ENCODE data around the gene FMNL2. TPM values are rescaled to one million over a fixed set of nuclear protein-coding genes. Genes with fewer than 3 reads are reported as not detected.

The FMNL2 gene
- total and polyA plus RNA-seq, 8 donors, result 7.8 to 100.0 (median 36.5) TPM

DNA sequence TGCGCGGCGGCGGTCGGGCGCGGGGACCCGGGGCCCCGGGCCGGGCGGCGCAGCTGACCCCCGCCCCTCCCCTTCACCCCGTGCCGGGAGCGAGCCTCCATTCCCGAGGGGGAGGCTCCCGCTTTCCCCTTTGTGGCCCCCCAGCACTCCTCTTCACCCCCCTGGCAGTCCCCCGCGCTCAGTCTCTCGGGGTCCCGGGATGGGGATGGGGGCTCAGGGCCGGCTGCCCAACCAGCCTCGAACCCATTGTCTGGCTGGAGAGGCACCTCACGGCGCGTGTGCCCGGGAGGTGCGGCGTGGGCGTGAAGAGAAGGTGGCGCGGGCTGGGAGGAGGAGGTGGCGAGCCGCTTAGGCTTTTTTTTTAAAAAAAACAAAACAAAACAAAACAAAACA lies 748 bp downstream of the FMNL2 start:
- Histone ChIP-seq H3K4me3 (peak overlapping the region; percentile 82 to 90 (median 88)), H3K27me3 (peaks cover 0 to 12% (median 0%) of the 10 kb centered on the region in 3 donors), H3K27ac (peak overlapping the region; percentile 81 to 92 (median 88)), H3K9me3 (no peaks in the 10 kb centered on the region), H3K36me3 (no peaks in the 10 kb centered on the region), H3K4me1 (peaks cover 11 to 55% (median 25%) of the 10 kb centered on the region in 4 donors)
- DNase-seq, result peak in 1 of 2 donors; percentile 70
- 0 to 2% (median 1%) methylated on average over 15 to 35 of the region's 35 CpGs for WGBS, 5 donors
- TF ChIP-seq, protein P1, sequence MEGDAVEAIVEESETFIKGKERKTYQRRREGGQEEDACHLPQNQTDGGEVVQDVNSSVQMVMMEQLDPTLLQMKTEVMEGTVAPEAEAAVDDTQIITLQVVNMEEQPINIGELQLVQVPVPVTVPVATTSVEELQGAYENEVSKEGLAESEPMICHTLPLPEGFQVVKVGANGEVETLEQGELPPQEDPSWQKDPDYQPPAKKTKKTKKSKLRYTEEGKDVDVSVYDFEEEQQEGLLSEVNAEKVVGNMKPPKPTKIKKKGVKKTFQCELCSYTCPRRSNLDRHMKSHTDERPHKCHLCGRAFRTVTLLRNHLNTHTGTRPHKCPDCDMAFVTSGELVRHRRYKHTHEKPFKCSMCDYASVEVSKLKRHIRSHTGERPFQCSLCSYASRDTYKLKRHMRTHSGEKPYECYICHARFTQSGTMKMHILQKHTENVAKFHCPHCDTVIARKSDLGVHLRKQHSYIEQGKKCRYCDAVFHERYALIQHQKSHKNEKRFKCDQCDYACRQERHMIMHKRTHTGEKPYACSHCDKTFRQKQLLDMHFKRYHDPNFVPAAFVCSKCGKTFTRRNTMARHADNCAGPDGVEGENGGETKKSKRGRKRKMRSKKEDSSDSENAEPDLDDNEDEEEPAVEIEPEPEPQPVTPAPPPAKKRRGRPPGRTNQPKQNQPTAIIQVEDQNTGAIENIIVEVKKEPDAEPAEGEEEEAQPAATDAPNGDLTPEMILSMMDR (IDR thresholded peaks at IDR 0.05), result no peak
- TF ChIP-seq EP300 (IDR thresholded peaks at IDR 0.05) (no peak), POLR2A (IDR thresholded peaks at IDR 0.05) (no peak)
- intact Hi-C loops (cut with DNase I; ENCODE audit: low total_unique reads), result loop anchor here (10.0 kb wide), 1 partner anchor 289 kb away; no protein-coding TSS in a partner anchor

DNA sequence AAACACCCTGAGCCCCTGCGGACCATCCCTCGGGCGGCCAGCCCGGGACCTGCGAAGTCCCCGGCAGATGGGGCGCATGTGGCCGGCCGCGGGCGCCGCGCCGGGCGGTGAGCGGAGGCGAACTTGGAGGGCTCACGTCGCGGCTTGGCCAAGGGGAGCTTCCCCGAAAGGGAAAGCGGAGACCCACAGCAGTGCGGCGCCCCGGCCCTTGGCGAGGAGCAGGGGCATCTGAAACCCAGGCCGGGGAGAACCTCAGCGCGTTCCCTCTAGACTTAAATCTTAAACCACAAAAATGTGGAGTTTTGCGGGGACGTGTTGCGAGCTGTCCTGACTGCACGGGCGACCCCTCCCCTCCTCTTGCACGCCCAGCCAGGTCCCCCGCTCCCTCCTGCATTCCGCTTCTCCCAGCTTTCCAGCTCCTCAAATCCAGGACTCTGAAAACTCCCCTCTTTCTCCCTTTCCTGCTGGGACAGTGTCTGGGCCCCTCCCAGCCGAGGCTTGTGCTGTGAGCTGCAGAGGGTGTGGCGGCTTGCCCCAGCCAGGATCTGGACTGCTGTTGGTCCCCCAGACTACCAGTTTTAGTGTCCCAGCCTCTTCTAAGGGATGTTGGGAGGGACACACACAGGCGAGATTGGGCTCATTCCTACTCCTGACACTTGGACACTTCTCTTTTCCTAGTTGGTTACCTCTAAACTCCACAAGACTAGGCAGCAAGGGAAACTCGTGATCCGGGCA lies 1.3 kb downstream of the FMNL2 start:
- peak overlapping the region; percentile 81 to 92 (median 88) for H3K27ac ChIP-seq
- WGBS, 5 donors, result 1 to 4% (median 1%) methylated on average over 42 of the region's 42 CpGs
- no peaks in the 10 kb centered on the region for H3K36me3 ChIP-seq
- H3K4me1 ChIP-seq, result peaks cover 11 to 55% (median 25%) of the 10 kb centered on the region in 4 donors
- H3K9me3 ChIP-seq, result no peaks in the 10 kb centered on the region
- intact Hi-C loops (cut with DNase I; ENCODE audit: low total_unique reads), result loop anchor here (10.0 kb wide), 1 partner anchor 289 kb away; no protein-coding TSS in a partner anchor
- TF ChIP-seq EP300 (IDR thresholded peaks at IDR 0.05) (no peak), POLR2A (IDR thresholded peaks at IDR 0.05) (no peak), POLR2AphosphoS5 (IDR thresholded peaks at IDR 0.05) (no peak)
- TF ChIP-seq, protein P1 (IDR thresholded peaks at IDR 0.05), result no peak
- DNase-seq, result peak; percentile 58 to 81
- peak overlapping the region; percentile 82 to 90 (median 88) for H3K4me3 ChIP-seq
- peaks cover 0 to 12% (median 0%) of the 10 kb centered on the region in 3 donors for H3K27me3 ChIP-seq

DNA sequence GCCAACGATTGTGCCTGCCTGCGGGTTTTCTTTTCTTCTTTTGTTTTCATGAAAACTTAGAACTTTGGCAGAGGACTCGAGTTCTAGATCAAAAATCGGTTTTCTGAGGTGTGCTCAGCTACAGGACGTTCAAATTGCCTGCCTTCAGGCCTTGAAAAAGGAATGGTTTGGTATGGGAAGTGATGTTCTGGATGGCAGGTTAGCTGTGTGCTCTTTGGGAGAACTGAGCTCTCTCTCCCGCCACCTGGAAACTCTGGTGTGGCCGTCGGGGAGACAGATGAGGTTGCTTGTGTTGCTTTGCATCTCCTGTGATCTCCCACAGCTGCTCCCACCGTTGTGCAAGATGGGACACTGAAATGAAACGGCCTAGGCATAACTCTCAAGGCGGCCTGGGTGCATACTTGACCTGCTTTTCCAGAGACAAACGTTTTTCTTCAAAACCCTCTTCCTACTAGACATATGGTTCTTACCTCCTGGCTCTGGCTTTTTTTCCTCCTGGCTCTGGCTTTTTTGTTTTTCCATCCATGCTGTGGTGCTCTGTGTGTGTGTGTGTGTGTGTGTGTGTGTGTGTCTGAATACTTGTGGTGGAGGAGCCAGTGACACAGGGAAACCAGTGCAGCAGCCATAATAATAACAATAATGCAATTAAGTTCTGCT lies 2.0 kb downstream of the FMNL2 start:
- WGBS, 5 donors, result 14 to 34% (median 17%) methylated on average over 12 of the region's 12 CpGs
- peak; percentile 30 to 63 for DNase-seq
- peak overlapping the region; percentile 82 to 90 (median 88) for H3K4me3 ChIP-seq
- H3K36me3 ChIP-seq, result no peaks in the 10 kb centered on the region
- H3K27ac ChIP-seq, result peak overlapping the region; percentile 81 to 92 (median 88)
- intact Hi-C loops (cut with DNase I; ENCODE audit: low total_unique reads), result loop anchor here (10.0 kb wide), 1 partner anchor 288 kb away; no protein-coding TSS in a partner anchor
- peaks cover 11 to 55% (median 25%) of the 10 kb centered on the region in 4 donors for H3K4me1 ChIP-seq
- peaks cover 0 to 12% (median 0%) of the 10 kb centered on the region in 3 donors for H3K27me3 ChIP-seq
- H3K9me3 ChIP-seq, result no peaks in the 10 kb centered on the region
- TF ChIP-seq, protein P1 (IDR thresholded peaks at IDR 0.05), result no peak
- no peak for TF ChIP-seq POLR2A (IDR thresholded peaks at IDR 0.05)
- no peak for TF ChIP-seq EP300 (IDR thresholded peaks at IDR 0.05)
- no peak for TF ChIP-seq POLR2AphosphoS5 (IDR thresholded peaks at IDR 0.05)

DNA sequence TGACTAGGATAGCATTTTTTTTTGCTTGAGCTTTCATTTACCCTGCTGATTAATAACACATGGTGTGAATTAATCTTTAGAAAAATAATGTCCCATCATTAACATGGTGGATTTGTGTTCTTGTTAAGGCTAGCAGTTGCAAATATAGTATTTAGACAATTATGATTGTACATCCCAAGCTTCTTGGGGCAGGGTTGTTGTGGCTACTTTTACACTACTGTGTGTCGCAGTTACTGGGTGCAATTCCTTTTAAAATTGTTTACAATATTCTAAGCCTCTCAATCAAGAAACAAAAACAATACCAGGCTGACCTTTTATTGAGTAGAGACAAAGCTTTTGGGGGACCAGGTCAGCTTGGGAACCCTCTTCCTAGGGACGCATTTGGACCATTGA lies 2.5 kb downstream of the FMNL2 start:
- H3K4me3 ChIP-seq, result peak overlapping the region in 3 of 4 donors; percentile 82 to 90 (median 87)
- peaks cover 0 to 12% (median 0%) of the 10 kb centered on the region in 3 donors for H3K27me3 ChIP-seq
- TF ChIP-seq POLR2AphosphoS5 (IDR thresholded peaks at IDR 0.05) (no peak), EP300 (IDR thresholded peaks at IDR 0.05) (no peak)
- peaks cover 11 to 55% (median 25%) of the 10 kb centered on the region in 4 donors for H3K4me1 ChIP-seq
- intact Hi-C loops (cut with DNase I; ENCODE audit: low total_unique reads), result loop anchor here (10.0 kb wide), 1 partner anchor 287 kb away; no protein-coding TSS in a partner anchor
- H3K27ac ChIP-seq, result peak overlapping the region in 2 of 5 donors; percentile 85 to 88
- H3K36me3 ChIP-seq, result no peaks in the 10 kb centered on the region
- DNase-seq, result no peak
- 46 to 95% (median 47%) methylated on average over 2 of the region's 2 CpGs for WGBS, 5 donors
- H3K9me3 ChIP-seq, result no peaks in the 10 kb centered on the region

All from stomach (tissue), 9 donors.